GM19238 (cell line): ENCODE results near the gene LRIT3.

Experiments
- DNase-seq: peaks from one replicate; pipeline ENCODE4 v3.0.0; 2011; ENCODE audit warnings: low spot score; ENCODE audit not compliant: insufficient read length

Gene LRIT3

GRCh38 chr4:109847896-109848442 is at the start of gene LRIT3:
Gene LRIT3, plus strand, starts transcription at chr4:109848107. Its CDS starts 95 bp downstream, at chr4:109848202.
- DNase-seq = no peak

GRCh38 chr4:109798866-109799265 is 49.0 kb upstream of the LRIT3 start:
- DNase-seq = no peak

- DNase-seq = no peak
These were observed 46.7 kb upstream of the LRIT3 start for GRCh38 chr4:109801099-109801789.

GRCh38 chr4:109801895-109802319 is 46.0 kb upstream of the LRIT3 start, which contains the start of gene CFI:
Gene CFI, minus strand, starts transcription at chr4:109801999. Its CDS starts 28 bp downstream, at chr4:109801971.
- DNase-seq = no peak

- DNase-seq = no peak
These were observed 43.9 kb upstream of the LRIT3 start for GRCh38 chr4:109803924-109804571.

GRCh38 chr4:109809655-109810054 is 38.3 kb upstream of the LRIT3 start:
- no peak for DNase-seq

GRCh38 chr4:109810552-109811387 is 37.1 kb upstream of the LRIT3 start:
- no peak for DNase-seq

GRCh38 chr4:109811707-109812106 is 36.2 kb upstream of the LRIT3 start:
- DNase-seq = no peak

- DNase-seq = peak; percentile 71
These were observed 32.5 kb upstream of the LRIT3 start, which contains the start of gene GAR1 for GRCh38 chr4:109815151-109816081. Gene GAR1, plus strand, starts transcription at chr4:109815762. Its CDS starts 403 bp downstream, at chr4:109816165.

- no peak for DNase-seq
These were observed 31.8 kb upstream of the LRIT3 start for GRCh38 chr4:109816082-109816442.

- DNase-seq = no peak
These were observed 31.0 kb upstream of the LRIT3 start for GRCh38 chr4:109816894-109817293.

GRCh38 chr4:109818268-109818667 is 29.6 kb upstream of the LRIT3 start:
- no peak for DNase-seq

GRCh38 chr4:109820563-109820962 is 27.3 kb upstream of the LRIT3 start:
- DNase-seq = no peak

- DNase-seq = no peak
These were observed 26.7 kb upstream of the LRIT3 start for GRCh38 chr4:109821185-109821584.

- DNase-seq = no peak
These were observed 21.2 kb upstream of the LRIT3 start for GRCh38 chr4:109826719-109827118.

GRCh38 chr4:109827672-109828071 is 20.2 kb upstream of the LRIT3 start, which contains the start of gene RRH:
Gene RRH, plus strand, starts transcription at chr4:109827972. Its CDS starts 56 bp downstream, at chr4:109828028.
- DNase-seq = no peak

GRCh38 chr4:109833756-109834155 is 14.2 kb upstream of the LRIT3 start:
- no peak for DNase-seq

GRCh38 chr4:109836985-109837384 is 10.9 kb upstream of the LRIT3 start:
- no peak for DNase-seq

GRCh38 chr4:109846395-109847098 is 1.4 kb upstream of the LRIT3 start:
- no peak for DNase-seq

- no peak for DNase-seq
These were observed 594 bp downstream of the LRIT3 start for GRCh38 chr4:109848501-109848900.
